Anterior cingulate cortex (tissue), 58 donors: ENCODE results near the gene SZT2.
"Not testable (repeated sequence)": the region's sequence is repeated elsewhere in the genome, so short reads cannot be mapped to it uniquely, and the experiment has no call there.

ENCODE experiments used
- DNase-seq, 58 donors: peaks; one replicate each; lab custom pipeline; 2025; lab: John Stamatoyannopoulos, UW

Gene SZT2

DNA sequence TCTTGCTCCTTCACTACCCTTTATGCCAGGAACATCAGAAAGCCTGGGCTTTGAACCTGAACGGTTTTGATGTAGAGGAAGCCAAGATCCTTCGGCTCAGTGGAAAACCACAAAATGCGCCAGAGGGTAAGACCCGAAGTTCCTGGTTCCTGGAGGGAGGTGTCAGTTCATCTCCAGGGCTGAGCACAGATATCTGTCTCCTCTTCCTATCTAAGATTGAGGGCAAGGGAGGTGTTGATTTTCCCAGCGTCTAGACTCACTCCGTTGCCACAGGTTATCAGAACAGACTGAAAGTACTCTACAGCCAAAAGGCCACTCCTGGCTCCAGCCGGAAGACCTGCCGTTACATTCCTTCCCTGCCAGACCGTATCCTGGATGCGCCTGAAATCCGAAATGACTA lies 30.0 kb upstream of the SZT2 start:
- no peak for DNase-seq

DNA sequence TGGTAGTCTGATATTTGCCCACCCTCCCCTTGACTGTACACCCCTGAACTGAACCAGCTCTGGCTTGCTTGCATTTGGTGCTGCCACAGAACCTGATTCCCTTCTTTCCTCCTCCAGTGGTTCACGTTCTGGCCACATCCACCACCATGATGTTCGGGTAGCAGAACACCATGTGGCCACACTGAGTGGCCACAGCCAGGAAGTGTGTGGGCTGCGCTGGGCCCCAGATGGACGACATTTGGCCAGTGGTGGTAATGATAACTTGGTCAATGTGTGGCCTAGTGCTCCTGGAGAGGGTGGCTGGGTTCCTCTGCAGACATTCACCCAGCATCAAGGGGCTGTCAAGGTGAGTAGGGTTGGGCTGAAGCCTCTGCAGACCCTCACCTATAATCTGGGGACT lies 29.1 kb upstream of the SZT2 start:
- no peak for DNase-seq

DNA sequence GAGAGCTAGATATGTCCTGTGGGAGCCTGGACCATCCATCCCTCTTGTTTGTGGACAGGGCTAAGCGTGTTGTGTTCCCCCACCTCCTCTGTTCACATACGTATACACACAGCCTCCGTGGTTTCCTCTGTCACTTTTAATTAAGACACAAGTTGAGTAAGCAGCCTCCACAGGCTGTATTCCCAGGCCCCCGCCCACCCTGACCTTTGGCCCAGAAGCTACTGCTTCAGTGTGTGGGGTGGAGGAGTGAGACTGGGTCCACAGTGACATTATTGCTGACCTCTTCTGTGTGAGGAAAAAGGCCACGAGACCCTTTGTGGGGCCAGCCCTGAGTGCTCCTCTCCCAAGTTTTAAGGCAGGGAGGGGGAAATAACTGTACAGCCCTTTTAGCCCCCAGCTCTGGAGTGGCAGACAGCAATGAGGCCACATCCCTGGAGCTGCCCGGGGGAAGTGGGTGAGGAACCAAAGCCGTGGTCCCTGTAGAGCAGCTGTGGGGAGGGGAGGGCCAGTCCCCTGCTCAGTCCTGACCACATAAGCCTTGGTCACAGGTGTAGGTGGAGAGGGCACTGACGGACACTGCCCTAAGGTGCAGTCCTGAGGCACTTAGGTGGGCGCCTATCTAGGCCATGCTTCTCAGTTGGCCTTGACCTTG lies 26.3 kb upstream of the SZT2 start:
- DNase-seq, result no peak

DNA sequence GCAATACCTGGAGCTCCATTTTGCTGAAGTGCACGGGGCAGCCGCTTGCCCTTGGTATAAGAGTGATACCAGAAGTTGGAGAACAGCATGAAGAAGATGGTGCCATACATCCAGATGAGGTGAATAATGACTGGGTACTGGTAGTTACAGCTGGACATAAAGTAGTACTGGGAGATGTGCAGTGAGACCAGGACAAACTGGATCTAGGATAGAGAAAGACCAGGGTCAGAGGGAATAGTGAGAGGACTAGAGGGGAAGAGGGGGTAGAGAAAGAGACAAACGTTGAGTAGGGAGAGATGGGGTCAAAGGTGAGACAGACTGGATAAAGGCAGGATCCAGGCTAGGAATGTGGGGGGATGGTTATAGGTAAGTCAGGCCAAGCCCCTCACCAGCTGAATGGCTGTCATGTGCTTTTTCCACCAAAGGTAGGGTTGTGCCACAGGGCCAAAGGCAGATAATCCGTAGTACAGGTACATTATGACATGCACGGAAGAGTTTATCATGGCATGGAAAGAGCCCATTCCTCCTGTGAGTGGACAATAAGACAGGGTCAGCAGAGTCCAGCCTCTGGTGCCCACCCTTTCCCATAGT lies 25.7 kb upstream of the SZT2 start:
- no peak for DNase-seq

DNA sequence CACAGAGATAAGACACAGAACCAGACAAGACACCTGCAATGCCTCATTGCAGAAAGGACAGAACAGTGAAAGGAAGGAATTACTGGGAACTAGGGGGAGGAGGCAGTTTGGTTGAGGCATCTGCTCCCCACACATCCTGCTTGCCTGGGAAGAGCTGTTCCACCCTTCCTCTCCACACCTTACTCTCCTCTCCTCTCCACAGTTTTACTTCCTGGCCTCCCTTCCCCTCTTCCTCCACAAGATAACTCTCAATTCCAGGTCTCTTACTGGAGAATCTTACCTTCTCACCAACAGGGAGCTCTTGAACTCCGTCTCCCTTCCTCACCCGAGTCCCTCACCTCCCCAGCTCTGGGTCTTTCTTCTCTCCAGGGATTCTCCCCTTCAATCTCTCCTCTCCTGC lies 24.0 kb upstream of the SZT2 start:
- DNase-seq, result no peak

DNA sequence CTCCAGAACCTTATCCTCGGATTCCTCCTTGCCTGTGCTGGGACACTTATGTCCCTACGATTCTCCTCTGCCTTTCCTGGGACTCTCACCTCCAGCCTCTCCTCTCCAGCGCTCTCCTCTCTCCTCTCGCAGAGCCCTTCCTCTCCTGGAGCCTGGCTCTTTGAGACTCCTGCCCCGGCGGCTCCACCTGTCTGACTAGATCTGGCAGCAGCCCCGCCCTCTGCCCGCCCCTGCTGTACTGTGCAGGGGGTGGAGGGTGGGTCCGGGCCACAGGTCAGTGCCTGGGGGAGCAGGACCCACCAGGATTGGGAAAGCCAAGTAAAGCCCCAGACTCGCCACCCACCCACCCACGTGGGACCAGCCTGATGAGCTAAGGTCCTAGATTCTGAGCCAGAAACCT lies 23.5 kb upstream of the SZT2 start:
- no peak for DNase-seq

DNA sequence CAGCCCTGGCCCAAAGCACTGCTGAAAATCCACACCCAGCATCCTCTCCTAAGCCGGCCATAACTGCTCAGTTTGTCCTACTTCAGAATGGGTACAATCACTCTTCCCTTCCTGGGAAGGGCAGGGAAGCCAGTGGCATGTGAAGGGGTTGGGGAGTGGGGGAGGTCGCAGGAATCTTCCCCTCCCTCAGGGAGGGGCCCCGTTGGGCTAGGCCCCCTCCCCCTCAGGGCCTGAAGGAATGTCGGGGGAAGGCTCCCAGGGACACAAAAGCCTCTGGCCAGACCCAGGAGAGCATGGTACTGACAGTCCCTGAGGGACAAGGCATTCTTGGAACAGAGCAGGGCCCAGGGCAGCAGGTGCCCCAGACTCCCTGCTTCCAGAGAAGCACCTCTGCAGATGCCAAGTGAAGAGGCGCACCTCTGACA lies 23.1 kb upstream of the SZT2 start:
- DNase-seq, result no peak

DNA sequence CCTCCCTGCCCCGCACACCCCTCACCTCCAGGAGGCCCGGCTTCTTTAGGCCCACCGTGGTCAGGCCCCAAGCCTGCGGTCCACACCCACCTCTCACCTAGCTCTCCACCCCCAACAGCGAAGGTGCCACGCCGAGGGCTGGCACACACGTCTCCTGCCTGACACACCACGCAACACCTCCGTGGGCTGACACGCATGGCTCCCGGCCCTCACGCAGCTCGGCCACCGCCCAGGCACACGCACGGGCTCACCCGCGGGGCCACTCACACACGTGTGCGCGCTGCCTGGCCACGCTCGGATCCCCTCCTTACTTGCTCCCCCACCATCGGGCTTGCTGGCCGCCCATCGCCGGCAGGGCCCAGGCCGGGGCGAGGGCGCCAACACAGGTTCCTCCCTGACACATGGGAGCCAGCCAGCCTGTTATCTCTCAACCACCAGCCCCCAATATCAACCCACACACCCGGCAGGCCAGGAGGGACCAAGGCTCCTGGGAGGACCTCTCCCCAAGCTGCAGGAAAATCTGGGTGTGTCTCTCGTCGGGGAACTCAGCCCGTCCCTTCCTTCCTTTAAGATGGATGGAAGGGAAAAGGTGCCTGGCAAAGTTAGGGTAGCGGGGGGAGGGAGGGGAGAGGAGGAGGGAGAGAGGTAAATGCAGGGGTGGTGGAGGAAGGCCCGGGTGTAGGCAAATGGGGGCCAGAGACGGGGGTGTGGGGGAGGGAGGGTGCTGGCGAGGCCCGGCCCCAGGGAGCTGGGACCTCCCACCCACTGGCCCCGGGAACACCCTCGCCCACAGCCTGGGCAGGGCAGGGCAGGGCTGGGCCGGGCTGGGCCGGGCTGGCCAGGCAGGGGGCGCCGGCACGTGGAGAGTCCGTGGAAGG lies 22.4 kb upstream of the SZT2 start:
- DNase-seq, result peak in 2 of 58 donors; percentile 10 to 27

DNA sequence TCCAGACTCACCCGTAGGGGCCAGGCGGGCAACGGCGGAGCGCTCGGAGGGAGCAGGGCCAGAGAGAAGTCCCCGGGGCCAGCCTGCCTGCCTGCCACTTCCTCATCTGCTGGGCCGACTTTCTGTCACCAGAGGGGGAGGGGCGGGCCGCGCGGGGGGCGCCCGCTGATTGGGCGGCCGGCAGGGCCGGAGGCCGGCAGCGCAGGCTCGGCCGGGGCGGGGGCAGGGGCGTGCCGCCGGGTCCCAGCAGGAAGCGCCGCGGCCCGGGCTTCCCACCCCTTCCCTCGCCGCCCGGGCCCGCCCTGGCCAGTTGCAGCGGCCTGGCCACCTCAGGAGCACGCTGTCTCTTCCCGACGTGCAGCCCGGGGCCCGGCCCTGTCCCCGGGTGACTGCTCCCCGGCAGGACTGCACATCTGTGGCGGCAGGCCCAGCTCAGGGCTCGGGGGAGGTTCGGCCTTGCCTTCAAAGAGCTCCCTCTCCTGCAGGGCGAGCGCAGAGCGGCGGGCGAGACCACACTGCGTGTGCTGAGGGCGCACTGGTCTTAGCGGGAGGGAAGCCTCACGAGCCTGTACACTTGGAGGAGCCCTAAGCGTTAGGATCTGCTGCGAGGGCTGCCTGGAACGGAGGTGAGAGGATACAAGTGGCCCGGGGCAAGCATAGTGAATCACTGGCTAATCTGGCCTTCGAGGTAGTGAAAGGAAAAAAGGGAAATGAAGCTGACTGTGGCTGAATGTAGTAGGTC lies 21.6 kb upstream of the SZT2 start, which contains the start of gene ELOVL1:
Gene ELOVL1 (minus strand): TSS at position 108 of the 742 bp plus-strand sequence. CDS start 2,402 bp downstream, outside the sequence.
- DNase-seq, result peak in 55 of 58 donors; percentile 44 to 92 (median 83)

DNA sequence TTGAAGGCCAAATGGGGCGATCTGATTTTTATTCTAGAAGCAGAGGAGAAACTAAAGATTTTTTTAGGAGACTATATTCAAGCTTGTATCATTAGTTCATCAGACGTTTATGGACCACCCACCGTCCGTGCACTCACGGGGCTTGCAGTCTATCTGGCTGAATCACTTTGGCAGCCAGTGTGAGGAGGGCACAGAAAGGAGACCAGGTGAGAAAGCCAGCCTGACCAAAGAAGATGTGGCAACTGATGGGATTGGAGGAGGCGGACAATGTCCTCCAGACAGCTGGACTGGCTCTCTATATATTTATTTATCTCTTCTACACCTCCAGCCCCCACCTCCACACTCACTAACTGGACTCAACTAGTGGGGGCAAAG lies 21.1 kb upstream of the SZT2 start:
- no peak for DNase-seq

DNA sequence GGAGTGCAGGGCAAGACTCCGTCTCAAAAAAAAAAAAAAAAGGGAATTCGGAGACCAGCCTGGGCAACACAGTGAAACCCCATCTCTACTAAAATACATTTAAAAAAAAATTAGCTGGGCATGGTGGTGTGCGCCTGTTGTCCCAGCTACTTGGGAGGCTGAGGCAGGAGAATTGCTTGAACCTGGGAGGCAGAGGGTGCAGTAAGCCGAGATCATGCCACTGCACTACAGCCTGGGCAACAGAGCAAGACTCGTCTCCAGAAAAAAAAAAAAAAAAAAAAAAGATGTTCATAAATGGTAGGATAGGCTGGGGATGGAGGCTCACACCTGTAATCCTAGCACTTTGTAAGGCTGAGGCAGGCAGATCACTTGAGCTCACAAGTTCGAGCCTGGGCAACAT lies 19.9 kb upstream of the SZT2 start:
- DNase-seq, result not testable (repeated sequence)

DNA sequence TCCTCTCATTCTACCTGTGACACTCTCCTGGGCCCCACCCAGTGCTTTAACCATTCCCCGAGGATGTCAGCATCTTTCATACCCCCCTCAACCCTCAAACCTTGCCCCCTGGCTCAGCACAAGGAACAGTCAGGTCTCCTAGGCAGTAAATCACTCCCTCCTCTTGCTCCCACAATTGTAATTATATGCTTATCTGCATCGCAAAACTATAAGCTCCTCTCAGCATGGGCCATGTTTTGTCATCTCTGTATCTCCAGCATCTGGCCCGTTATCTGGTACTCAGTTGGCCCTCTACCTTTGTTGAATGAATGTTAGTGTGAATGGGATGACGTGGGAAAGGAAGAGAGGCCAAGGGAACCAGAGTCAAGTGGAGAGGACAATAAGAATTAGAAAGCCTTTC lies 19.1 kb upstream of the SZT2 start:
- no peak for DNase-seq

DNA sequence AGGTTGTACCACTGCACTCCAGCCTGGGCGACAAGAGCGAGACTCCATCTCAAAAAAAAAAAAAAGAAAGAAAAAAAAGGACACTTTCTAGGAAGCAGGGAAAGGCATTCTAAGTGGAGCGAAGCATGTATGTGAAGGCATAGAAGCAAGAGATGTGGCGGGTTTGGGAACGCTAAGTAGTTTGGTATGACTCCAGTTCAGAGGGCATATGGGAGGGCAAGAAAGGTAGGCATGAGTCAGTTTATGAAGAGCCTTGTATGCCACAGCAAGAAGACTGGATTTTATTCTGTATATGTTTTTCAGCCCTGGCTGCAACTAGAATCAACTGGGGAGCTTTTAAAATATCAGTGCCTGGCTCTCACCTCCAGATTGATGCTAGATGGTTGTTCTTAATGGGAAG lies 17.5 kb upstream of the SZT2 start:
- no peak for DNase-seq

DNA sequence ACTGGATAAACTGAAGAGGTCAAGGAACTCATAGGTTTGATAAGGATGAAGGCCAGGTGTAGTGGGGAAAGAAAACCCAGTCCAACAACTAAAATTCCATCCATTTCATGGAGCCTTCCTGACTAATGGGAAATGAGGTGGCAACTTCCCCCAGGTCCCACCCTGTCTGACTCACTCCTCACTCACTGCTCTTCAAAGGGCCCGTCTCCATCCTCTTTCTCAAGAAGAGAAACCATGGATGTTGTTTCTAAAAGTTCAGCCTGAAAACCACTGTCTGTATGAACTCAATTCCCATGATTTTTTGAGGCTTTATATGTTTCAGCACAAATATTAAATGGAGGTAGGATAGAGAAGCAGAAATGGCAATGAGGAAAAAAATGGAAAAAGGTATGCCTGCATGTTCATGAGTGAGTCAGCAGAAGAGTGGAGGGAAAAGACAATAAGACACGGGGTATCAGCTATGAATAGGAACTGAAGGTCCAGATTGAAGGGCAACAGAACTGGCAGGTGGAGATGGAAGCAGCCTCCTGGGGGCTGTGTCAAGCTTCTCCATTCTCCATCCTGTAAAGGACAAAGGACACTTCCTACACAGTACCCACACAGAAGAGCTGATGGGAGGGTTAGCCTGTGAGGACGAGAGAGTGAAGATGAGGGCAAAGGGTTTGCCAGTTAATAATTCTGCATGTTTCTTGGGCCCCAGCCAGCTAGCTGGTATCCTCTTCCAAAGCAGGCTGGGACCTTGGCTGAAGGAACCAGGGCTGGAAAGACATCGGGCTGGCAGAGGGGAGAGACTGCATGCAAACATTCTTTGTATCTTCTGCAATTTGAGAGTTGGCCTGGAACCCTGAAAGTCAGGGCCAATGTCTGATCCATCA lies 16.4 kb upstream of the SZT2 start:
- peak in 2 of 58 donors; percentile 15 to 40 for DNase-seq

DNA sequence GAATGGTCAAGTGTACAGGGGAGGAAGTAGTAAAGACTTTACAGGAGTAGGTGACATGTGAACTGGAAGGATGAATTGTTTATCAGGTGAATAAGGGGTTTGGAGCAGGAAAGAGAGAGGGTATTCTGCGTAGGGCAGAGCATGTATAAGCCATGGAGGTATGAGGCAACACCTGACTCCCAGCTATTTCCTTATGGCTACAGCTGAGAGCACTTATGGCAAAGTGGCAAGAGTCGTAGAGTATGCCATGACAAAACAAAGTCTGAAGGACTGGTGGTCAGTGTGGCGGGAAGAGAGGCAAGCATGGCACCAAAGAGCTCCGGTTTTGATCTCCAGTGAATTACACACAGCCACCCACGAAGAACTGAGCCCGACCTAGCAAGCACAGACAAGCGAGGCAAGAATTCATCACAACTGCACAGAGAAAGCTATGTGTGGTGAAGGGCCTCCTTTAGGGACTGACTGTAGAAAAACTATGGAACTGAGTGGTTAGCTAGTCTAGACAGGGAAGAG lies 12.9 kb upstream of the SZT2 start:
- DNase-seq, result no peak

DNA sequence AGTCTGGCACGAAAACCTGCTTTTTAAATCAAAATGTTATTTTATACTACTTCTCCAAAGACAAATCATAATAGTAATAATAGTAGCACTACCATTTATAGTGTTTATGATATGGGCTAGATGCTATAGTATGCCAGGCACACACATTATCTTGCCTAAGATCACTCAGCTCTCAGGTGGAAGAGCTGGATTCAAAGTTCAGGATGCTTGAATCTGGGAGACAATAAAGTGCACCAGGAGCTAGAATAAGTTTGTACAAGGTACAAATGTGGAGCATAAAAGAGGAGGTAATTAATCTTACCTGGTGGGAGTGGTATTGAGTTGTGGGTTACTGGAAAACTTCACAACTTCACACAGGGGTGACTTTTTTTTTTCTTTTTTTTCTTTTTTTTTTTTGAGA lies 11.9 kb upstream of the SZT2 start:
- DNase-seq, result no peak

DNA sequence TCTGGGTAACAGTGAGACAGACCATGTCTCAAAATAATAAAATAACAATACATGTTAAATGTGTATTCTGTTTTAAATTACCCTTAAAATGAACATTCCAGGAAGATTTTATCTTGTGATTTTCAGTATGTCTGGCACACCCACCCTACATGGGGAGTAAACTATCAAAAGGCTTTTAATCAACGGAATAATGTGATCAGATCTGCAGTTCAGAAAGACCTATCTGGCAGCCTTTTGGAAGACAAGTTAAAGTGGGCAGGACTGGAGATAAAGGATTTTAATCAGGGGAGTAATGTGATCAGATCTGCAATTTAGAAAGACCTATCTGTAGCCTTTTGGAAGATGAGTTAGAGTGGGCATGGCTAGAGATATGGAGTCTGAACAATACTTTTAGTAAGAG lies 10.2 kb upstream of the SZT2 start:
- DNase-seq, result no peak

DNA sequence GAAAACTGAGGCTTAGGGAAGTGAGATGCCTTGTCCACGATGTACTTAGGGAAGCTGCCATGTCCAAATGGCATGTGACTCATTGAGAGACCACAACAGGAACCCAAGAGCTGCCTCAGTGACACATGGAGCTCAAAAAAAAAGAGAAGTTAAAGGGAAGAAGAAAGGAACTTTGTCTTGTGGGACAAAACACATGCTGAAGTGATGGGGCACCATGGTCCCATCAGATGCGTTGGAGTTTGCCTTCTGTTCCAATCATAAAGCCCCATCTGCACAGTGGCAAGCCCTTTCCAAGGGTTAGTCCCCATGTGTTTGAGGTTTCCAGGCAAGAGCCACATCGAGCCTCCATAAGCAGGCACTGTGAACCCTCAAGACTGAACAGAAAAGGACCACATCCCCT lies 8.1 kb upstream of the SZT2 start:
- peak in 12 of 58 donors; percentile 19 to 77 (median 58) for DNase-seq

DNA sequence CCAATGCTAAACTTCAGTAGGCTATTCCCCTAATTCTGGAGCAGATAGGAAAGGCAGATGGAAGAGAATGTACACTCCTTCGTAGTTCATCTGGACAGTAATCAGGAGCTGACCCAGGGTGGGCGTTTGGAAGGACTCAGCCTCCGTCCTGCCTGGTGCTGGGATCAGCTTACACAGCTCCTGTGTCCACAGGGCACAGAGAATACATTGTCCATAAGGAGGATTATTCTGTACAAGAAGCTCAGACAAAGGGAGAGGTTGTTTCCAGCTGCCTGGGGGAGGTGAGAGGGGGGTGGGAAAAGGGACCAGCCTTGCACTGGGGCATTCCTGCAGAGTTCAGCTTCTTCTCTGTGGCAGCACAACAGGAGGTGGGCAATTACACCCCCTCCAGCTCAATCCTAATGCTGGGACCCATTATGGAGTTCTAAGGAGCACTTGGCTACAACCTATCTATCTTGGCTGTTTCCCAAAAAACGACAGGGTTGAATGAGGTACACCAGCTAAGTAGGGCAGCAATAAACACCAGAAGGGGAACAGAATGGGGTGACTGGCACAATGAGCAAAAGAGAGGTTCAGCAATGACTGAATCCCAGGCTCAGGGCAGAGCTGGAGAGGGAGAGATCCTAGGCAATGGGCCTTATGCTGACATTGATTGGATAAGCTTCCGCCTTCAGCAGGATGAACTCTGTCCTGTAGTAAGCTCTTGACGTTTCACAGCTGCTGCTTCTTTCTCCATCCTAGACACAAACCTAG lies 7.5 kb upstream of the SZT2 start:
- peak in 55 of 58 donors; percentile 15 to 85 (median 60) for DNase-seq
